HG02610 (cell line): ENCODE measurements around the gene GPC6.

Experiments
- ATAC-seq: cut with Tn5 transposase; IDR thresholded peaks from one replicate; pipeline ENCODE4 v1.9.1; 2021; ENCODE audit warnings: mild to moderate bottlenecking, moderate library complexity; ENCODE audit not compliant: unreplicated experiment

The GPC6 gene

GRCh38 chr13:94415500-94416237 is 1189.1 kb downstream of the GPC6 start:
- no peak for ATAC-seq

GRCh38 chr13:94416454-94417080 is 1190.0 kb downstream of the GPC6 start:
- ATAC-seq: no peak

GRCh38 chr13:94417294-94417693 is 1190.7 kb downstream of the GPC6 start:
- no peak for ATAC-seq

- peak; percentile 91 for ATAC-seq
Observed at GRCh38 chr13:94419304-94419924, 1192.8 kb downstream of the GPC6 start.

- ATAC-seq: no peak
Observed at GRCh38 chr13:94419925-94420305, 1193.3 kb downstream of the GPC6 start.

- no peak for ATAC-seq
Observed at GRCh38 chr13:94427313-94427953, 1200.8 kb downstream of the GPC6 start.

GRCh38 chr13:94431574-94431973 is 1205.0 kb downstream of the GPC6 start:
- no peak for ATAC-seq

- peak; percentile 26 for ATAC-seq
Observed at GRCh38 chr13:94431987-94432386, 1205.4 kb downstream of the GPC6 start.

- ATAC-seq: peak; percentile 97
Observed at GRCh38 chr13:94433055-94433961, 1206.7 kb downstream of the GPC6 start.

GRCh38 chr13:94435604-94436226 is 1209.1 kb downstream of the GPC6 start:
- ATAC-seq: no peak

GRCh38 chr13:94444826-94445225 is 1218.2 kb downstream of the GPC6 start:
- ATAC-seq: no peak

- ATAC-seq: no peak
Observed at GRCh38 chr13:94454334-94454733, 1227.7 kb downstream of the GPC6 start.

GRCh38 chr13:94454906-94455305 is 1228.3 kb downstream of the GPC6 start:
- ATAC-seq: peak; percentile 50

GRCh38 chr13:94455414-94455813 is 1228.8 kb downstream of the GPC6 start:
- no peak for ATAC-seq
